ENCODE data around the gene TRIB2.

DNA sequence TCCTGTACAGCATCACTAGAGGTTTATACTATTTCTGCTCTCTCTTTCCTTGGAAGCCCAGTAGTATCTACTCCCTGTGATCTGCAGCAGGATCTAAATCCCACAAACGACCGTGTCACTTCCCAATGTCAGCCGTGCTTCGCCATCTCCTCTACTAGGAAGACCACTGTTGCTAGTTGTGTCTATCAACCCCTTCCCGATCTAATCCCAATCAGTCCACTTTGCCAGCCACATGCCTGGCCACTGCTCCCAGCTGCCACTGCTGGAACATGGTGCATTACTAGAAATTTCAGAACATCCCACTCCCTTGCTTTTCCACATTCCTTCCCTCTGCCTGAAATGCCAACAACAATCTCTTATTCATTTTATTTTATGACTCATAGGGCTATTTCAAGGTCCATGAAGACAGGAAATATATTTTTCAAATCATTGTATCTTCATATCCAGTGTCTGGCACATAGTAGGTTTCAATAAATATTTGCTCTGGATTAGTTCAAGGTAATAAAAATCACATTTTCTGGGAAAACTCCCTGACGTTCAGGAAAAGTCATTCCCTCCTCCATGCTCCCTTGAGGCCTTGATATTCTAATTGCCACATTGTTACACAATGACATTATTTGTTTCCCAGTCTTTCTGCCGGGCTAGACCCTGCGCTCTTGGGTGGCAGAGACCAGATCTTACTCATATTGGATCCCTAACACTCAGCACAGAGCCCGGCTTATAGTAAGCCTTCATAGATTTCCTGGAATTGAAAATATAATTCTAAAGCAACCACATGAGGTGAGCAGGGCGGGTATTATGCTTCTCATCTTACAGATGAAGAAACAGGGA lies 2.1 kb upstream of the TRIB2 start:
- TF ChIP-seq, protein P1, sequence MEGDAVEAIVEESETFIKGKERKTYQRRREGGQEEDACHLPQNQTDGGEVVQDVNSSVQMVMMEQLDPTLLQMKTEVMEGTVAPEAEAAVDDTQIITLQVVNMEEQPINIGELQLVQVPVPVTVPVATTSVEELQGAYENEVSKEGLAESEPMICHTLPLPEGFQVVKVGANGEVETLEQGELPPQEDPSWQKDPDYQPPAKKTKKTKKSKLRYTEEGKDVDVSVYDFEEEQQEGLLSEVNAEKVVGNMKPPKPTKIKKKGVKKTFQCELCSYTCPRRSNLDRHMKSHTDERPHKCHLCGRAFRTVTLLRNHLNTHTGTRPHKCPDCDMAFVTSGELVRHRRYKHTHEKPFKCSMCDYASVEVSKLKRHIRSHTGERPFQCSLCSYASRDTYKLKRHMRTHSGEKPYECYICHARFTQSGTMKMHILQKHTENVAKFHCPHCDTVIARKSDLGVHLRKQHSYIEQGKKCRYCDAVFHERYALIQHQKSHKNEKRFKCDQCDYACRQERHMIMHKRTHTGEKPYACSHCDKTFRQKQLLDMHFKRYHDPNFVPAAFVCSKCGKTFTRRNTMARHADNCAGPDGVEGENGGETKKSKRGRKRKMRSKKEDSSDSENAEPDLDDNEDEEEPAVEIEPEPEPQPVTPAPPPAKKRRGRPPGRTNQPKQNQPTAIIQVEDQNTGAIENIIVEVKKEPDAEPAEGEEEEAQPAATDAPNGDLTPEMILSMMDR (IDR thresholded peaks at IDR 0.05): no peak
- no peak for TF ChIP-seq EP300 (IDR thresholded peaks at IDR 0.05)

Measured in upper lobe of left lung (tissue), 4 donors.